ENCODE measurements around the gene JAZF1.

- no peak for TF ChIP-seq CTCF (IDR thresholded peaks at IDR 0.05; ENCODE audit: low read depth, low read length, poor library complexity, severe bottlenecking)
- no peak for TF ChIP-seq EZH2phosphoT487 (IDR thresholded peaks at IDR 0.05; ENCODE audit: borderline replicate concordance, low read length)
Observed at GRCh38 chr7:28165961-28166955, 14.3 kb downstream of the JAZF1 start.

Data from DOHH2 (cell line).